ENCODE results near the gene FAM20C.
A peak's percentile ranks its signal among the peaks of the same experiment; 100 is the strongest.

Gene FAM20C

GRCh38 chr7:191981-192649 lies at the start of gene FAM20C:
FAM20C (plus strand) TSS chr7:192571; CDS start chr7:193200, 629 bp downstream.
- peak; percentile 83 for DNase-seq (ENCODE audit: low spot score)

DNA sequence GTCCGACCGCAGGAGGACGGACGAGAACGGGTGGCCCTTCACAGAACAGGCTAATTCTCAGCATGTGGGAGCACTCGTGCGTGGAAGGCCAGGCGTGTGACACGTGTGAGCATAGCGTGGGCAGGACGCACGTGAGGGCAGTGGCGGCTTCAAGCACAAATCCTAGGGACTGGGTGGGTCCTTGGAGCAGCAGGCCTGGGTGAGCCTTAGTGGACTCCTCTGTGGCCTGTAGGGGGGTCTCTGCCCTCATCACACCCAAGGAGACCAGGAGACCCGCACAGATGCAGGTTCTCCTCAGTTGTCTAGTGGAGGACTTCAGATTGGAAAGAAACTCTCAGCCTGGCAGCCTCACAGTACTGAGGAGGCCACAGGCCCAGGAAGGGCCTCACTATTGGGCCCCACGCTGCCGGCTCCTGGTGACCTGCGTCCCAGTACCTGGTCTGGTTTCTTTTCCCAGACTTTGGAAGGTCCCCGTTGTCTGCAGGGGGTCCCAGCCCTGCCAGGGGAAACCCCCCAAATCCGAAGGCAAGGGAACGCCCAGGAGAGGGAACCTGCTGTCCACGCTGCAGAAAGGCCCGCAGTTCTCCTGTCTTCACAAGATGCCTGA lies 49.1 kb upstream of the FAM20C start:
- DNase-seq (ENCODE audit: low spot score) = no peak

GRCh38 chr7:143811-144453 lies 48.4 kb upstream of the FAM20C start:
- no peak for DNase-seq (ENCODE audit: low spot score)

DNA sequence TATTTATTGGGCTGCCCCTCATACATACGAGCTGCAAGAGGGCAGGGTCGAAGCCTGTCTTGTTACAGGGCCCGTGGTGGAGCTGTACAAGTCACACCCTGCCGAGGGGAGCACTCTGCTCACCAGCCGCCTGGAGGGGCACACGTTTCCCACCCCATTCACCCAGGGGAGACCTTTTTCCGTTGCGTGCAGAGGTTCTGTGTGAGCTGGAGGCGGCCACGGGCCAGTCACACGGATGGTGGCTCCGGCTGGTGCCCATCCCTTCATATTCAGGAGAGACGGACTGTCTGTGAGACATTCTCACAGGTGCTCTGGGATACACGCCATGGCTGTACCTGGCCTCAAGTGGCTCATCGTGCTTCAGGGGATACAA lies 47.9 kb upstream of the FAM20C start:
- no peak for DNase-seq (ENCODE audit: low spot score)

DNA sequence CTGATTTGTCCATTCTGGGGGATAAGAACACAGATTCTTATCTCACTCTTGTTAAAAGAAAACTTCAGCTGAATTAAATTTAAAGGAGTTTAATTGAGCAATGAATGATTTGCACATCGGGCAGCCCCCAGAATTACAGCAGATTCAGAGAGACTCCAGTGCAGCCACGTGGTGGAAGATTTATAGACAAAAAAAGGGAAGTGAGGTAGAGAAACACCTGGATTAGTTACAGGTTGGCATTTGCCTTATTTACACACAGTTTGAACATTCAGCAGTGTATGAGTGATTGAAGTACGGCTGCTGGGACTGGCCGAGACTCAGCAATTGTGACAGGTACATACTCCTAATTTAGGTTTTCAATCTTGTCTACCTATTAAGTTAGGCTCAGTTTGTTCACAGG lies 46.5 kb upstream of the FAM20C start:
- DNase-seq (ENCODE audit: low spot score) = no peak

GRCh38 chr7:148543-148931 lies 43.8 kb upstream of the FAM20C start:
- DNase-seq (ENCODE audit: low spot score) = no peak

DNA sequence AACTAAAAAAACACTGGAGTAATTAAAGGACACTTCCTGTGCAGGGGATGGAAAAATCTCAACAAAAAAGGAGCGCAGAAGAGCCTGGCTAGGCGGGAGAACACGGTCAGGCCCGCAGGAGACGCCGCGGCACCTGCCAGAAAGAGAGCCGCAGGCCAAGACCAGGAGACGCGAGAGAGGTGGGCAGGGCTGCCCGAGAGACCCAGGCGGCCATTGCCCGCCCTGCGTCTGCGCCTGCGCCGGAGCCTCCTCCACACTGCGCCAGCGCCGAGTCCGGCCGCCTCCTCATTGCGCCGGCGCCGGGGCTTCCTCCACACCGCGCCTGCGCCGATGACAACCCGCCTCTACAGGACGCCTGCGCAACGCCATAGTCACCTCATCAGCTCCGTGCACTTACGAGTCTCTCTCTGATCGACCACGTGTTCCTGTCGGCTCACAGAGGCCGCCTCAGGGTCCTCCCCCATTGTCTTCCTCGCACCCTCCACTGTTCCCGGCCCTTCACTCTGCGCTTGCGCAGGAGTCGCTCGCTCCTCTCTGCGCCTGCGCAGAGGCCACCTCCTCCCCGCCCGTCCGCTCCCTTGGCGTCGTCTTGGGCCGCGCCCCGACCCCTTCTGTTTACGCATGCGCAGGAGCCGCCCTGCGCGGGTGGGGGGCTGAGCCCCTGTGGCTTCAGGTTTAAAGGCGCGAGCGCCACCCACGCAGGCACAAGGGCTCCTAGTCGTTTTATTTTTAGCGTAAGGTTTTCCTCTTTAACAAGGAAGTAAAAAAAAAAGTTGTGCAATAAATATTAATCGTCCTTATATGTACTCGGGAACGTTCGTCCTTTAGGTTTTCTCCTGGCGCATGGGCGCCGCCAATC lies 43.2 kb upstream of the FAM20C start:
- DNase-seq (ENCODE audit: low spot score) = peak; percentile 99

DNA sequence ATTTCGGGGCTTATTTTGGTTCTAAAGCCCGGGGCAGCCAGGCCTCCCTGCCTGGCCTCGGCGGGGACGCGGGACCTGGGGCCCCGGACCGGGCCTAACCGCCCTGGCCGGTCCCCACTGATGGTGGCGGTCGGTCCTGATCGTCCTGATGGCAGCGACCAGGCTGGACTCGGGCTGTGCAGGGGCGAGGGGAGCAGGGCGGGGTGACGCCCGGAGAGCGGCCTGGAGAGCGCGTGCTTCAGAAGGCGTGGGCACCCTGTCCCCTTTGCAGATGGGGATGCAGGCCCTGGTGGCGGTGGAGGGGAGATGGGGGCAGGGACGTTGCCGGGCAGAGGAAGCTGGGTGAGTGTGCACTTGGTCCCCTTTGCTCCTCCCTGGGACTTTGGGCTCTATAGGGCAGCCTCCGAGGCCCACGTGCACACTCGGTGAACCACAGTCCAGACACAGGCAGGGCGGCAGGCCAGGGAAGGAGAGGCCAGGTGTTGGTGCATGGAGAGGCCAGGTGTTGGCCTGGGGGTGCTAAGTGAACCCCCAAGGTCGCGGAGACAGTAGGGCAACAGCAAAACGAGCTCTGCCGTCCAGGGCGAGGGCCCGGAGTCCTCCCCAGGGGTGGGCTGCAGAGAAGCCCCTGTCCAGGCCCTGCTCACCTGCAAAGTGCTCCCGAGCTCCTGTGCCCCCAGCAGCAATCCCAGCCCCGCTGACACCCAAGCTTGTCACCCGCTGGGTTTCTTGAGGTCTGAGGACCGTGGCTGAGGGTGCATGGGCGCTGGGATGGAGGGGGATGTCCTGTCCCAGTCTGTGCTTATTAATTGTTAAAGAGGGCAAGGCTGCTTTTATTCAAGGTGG lies 42.4 kb upstream of the FAM20C start:
- no peak for DNase-seq (ENCODE audit: low spot score)

- no peak for DNase-seq (ENCODE audit: low spot score)
These were observed 41.6 kb upstream of the FAM20C start for GRCh38 chr7:150811-151221.

- no peak for DNase-seq (ENCODE audit: low spot score)
These were observed 40.9 kb upstream of the FAM20C start for GRCh38 chr7:151346-152050.

- DNase-seq (ENCODE audit: low spot score) = no peak
These were observed 39.5 kb upstream of the FAM20C start for GRCh38 chr7:152702-153391.

DNA sequence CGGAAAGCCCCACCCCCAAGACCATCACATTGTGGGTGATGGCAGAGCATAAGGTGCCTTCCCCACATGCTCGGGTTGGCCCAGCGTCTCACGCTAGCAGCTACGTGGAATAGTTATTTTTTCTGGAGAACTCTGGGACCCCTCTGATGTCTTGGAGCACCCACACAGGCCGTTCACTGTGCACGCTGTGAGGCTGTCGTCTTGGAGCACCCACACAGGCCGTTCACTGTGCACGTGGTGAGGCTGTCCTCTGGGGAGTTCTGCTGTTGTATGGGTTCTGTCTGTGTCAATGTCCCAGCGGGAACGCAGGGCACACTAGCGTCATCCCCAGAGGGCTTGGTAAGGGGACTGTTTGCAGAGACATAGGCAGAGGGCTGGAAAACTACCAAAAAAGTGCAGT lies 38.8 kb upstream of the FAM20C start:
- DNase-seq (ENCODE audit: low spot score) = no peak

DNA sequence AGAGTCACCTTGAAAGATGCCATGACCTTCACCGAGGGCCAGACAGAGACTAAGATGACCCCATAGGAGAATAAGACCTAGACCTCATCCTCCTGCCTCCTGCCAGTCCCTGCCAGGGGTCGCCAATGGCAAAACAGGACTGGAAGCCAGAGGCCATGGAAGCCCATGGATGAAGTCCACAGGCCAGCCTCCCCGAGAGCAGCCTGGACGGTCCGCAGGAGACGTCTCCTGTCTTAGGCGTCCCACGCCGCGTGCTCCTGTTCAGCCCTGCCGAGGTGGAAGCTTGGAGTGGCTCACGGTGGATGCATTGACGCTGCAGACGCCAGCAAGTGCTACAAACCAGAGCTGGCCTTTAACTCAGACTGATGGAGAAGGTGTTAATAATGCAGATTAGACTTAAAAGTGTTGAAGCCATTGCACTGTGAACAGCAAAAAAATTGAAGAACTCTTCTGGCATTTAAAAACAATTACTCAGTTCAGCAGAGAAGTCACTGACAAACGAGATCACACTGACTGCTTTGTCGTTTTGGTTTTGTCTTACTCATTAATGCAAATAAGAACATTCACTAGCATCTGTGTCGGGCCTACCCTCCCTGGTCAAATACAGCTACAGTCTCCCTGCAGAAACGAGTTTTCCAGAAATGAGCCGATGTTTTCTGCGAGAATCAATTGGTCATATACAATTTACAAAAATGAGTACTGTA lies 38.1 kb upstream of the FAM20C start:
- DNase-seq (ENCODE audit: low spot score) = no peak

- no peak for DNase-seq (ENCODE audit: low spot score)
These were observed 36.9 kb upstream of the FAM20C start for GRCh38 chr7:155469-155900.

DNA sequence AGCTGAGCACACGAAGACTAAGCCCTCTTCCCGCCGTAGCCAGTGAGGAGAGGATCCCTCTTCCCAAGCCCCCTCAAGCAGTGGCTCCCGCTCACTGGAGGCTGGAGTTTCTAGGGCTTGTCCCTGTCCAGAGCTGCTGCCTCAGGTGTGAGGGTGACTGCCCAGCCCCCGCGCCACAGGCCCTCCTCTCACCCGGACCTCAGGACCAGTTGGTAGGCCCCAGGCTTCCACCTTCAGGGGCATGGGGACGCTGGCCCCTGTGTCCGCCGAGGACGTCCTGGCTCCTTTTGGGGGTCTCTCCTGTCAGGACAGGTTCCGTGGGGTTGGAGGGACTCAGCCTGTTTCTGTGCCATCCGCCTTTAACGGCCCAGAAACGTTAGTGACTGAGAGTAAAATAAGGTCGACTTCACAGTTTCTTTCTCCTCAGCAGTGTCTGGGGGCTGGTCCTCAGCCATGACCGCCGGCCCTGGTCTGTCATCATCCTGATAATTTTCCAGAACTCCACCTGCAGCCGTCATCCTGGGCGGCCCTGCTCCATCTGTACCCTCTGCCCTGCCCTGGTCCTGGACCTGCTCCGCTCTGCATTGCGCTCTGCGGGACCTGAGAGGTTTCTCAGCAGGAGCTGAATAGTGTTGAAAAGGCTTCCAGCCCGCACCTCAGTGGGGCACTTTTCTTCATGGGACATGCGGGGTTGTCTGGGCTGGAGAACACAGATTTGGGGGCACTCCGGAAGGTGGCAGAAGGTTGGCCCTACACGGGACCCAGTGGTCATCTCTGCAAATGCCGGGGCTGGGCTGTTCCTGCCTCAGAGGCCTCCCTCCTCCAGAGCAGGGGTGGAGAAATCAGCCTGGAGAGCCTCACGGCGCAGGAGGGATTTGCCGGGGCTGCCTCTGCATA lies 36.0 kb upstream of the FAM20C start:
- DNase-seq (ENCODE audit: low spot score) = no peak

- no peak for DNase-seq (ENCODE audit: low spot score)
These were observed 35.4 kb upstream of the FAM20C start for GRCh38 chr7:157008-157310.

- no peak for DNase-seq (ENCODE audit: low spot score)
These were observed 34.4 kb upstream of the FAM20C start for GRCh38 chr7:157771-158625.

- no peak for DNase-seq (ENCODE audit: low spot score)
These were observed 33.6 kb upstream of the FAM20C start for GRCh38 chr7:158771-159170.

All from HuH-7 (cell line).